Effector memory CD8-positive, alpha-beta T cell (primary cell): Measurements from ENCODE around the gene SAMD14.

Experiments
- ATAC-seq: fragments of 150-1000 bp; cut with Tn5 transposase; replicated peaks from 2 replicates; pipeline ENCODE4 v1.10.0; 2021; ENCODE audit warnings: mild to moderate bottlenecking, moderate library complexity
- DNase-seq, 3 experiments: peaks; one replicate each; pipeline ENCODE4 v3.0.0; 2021
- H3K27ac Mint-ChIP-seq, 2 donors: one replicate each; pipeline ENCODE4 v1.8.0; 2022; ENCODE audit warnings: mild to moderate bottlenecking in 2 of 2, mixed read lengths in 2 of 2, moderate library complexity in 2 of 2
- H3K27me3 Mint-ChIP-seq, 2 donors: one replicate each; pipeline ENCODE4 v1.8.0; 2022; ENCODE audit warnings: mixed read lengths in 2 of 2
- H3K36me3 Mint-ChIP-seq: one replicate; pipeline ENCODE4 v1.8.0; 2022; ENCODE audit warnings: mild to moderate bottlenecking, moderate library complexity, mixed read lengths; ENCODE audit not compliant: insufficient read depth
- H3K4me1 Mint-ChIP-seq, 2 donors: one replicate each; pipeline ENCODE4 v1.8.0; 2022; ENCODE audit warnings: low read depth in 2 of 2, mixed read lengths in 2 of 2
- H3K4me3 Mint-ChIP-seq, 2 donors: one replicate each; pipeline ENCODE4 v1.8.0; 2022; ENCODE audit warnings: mild to moderate bottlenecking in 2 of 2, mixed read lengths in 2 of 2, moderate library complexity in 2 of 2
- H3K9me3 Mint-ChIP-seq, 2 donors: one replicate each; pipeline ENCODE4 v1.8.0; 2022; ENCODE audit warnings: mixed read lengths in 2 of 2

Gene SAMD14

GRCh38 chr17:50102164-50102991, 27.6 kb downstream of the SAMD14 start:
- ATAC-seq (no peak), DNase-seq (no peak)
- Mint-ChIP-seq H3K4me1 (peaks cover 22 to 23% of the 10 kb centered on the region in 2 donors), H3K27ac (peak overlapping the region in 1 of 2 donors; percentile 25), H3K9me3 (no peaks in the 10 kb centered on the region), H3K36me3 (peaks cover 4% of the 10 kb centered on the region), H3K27me3 (no peaks in the 10 kb centered on the region), H3K4me3 (no peak overlapping the region)

GRCh38 chr17:50101346-50102163, 28.4 kb downstream of the SAMD14 start:
- Mint-ChIP-seq H3K9me3 (no peaks in the 10 kb centered on the region), H3K27ac (peak overlapping the region in 1 of 2 donors; percentile 25), H3K4me3 (no peak overlapping the region), H3K27me3 (no peaks in the 10 kb centered on the region), H3K4me1 (peaks cover 29% of the 10 kb centered on the region in 2 donors), H3K36me3 (peaks cover 4% of the 10 kb centered on the region)
- ATAC-seq = no peak
- DNase-seq = no peak

GRCh38 chr17:50100921-50101345, 29.0 kb downstream of the SAMD14 start:
- Mint-ChIP-seq H3K27me3 (no peaks in the 10 kb centered on the region), H3K36me3 (peaks cover 4% of the 10 kb centered on the region), H3K27ac (no peak overlapping the region), H3K9me3 (no peaks in the 10 kb centered on the region), H3K4me1 (peaks cover 32 to 34% of the 10 kb centered on the region in 2 donors), H3K4me3 (no peak overlapping the region)
- DNase-seq (no peak), ATAC-seq (no peak)

DNA sequence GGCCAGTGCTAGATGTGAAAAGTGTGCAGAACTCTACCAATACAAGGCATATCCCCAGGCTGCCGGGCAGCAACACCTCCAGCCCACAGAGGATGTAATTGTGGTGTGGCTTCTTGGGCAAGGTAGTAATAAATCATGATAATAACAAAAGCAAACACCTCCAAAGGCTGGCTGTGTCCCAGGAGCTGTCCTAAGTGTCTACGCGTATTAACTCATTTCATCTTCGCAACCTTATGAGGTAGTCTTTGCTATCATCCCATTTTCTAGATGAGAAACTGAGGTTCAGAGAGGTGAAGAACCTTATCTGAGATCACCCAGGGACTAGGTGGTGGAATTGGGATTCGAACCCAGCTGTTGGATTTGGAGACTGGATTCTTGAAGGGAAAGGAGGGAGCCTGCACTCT, 29.5 kb downstream of the SAMD14 start:
- H3K27me3 Mint-ChIP-seq = no peaks in the 10 kb centered on the region
- DNase-seq = no peak
- H3K27ac Mint-ChIP-seq = no peak overlapping the region
- ATAC-seq = no peak
- H3K36me3 Mint-ChIP-seq = peaks cover 6% of the 10 kb centered on the region
- peaks cover 37 to 38% of the 10 kb centered on the region in 2 donors for H3K4me1 Mint-ChIP-seq
- no peaks in the 10 kb centered on the region for H3K9me3 Mint-ChIP-seq
- no peak overlapping the region for H3K4me3 Mint-ChIP-seq

GRCh38 chr17:50099003-50099402, 31.0 kb downstream of the SAMD14 start:
- DNase-seq = no peak
- H3K4me1 Mint-ChIP-seq = peaks cover 42 to 46% of the 10 kb centered on the region in 2 donors
- no peaks in the 10 kb centered on the region for H3K27me3 Mint-ChIP-seq
- no peak for ATAC-seq
- H3K27ac Mint-ChIP-seq = peak overlapping the region; percentile 29 to 67
- H3K9me3 Mint-ChIP-seq = no peaks in the 10 kb centered on the region
- H3K4me3 Mint-ChIP-seq = no peak overlapping the region
- H3K36me3 Mint-ChIP-seq = peaks cover 13% of the 10 kb centered on the region

GRCh38 chr17:50098583-50098982, 31.4 kb downstream of the SAMD14 start:
- Mint-ChIP-seq H3K4me3 (no peak overlapping the region), H3K27ac (peak overlapping the region; percentile 29 to 67), H3K27me3 (no peaks in the 10 kb centered on the region), H3K9me3 (no peaks in the 10 kb centered on the region), H3K36me3 (peaks cover 13% of the 10 kb centered on the region), H3K4me1 (peaks cover 42 to 46% of the 10 kb centered on the region in 2 donors)
- no peak for DNase-seq
- ATAC-seq = no peak

DNA sequence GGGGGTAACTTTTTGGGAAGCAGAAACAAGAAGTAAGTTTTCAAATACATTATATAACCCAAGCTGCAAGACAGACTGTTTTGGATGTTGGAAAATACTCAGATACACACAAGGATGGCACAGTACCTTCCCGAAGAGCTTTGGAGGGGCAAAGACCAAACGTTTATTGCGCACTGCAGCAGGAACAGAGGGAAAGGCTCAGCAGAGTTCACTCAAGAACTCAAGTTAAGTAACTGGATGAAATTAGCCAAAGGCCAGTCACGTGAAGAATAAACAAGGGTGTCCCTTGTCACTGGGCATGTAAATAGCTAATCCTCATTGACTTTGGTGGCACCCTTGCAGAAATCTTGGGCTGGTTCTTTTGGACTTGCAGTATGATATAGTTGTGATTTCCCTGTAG, 32.0 kb downstream of the SAMD14 start:
- H3K36me3 Mint-ChIP-seq = peaks cover 16% of the 10 kb centered on the region
- H3K9me3 Mint-ChIP-seq = no peaks in the 10 kb centered on the region
- ATAC-seq (no peak), DNase-seq (no peak)
- H3K4me1 Mint-ChIP-seq = peaks cover 42 to 48% of the 10 kb centered on the region in 2 donors
- H3K4me3 Mint-ChIP-seq = no peak overlapping the region
- H3K27ac Mint-ChIP-seq = no peak overlapping the region
- no peaks in the 10 kb centered on the region for H3K27me3 Mint-ChIP-seq

- H3K27ac Mint-ChIP-seq = peak overlapping the region in 1 of 2 donors; percentile 93
- H3K4me3 Mint-ChIP-seq = no peak overlapping the region
- peaks cover 37 to 46% of the 10 kb centered on the region in 2 donors for H3K4me1 Mint-ChIP-seq
- no peaks in the 10 kb centered on the region for H3K27me3 Mint-ChIP-seq
- ATAC-seq (no peak), DNase-seq (no peak)
- H3K9me3 Mint-ChIP-seq = no peaks in the 10 kb centered on the region
- peaks cover 16% of the 10 kb centered on the region for H3K36me3 Mint-ChIP-seq
Measured at GRCh38 chr17:50097455-50097854, 32.5 kb downstream of the SAMD14 start.

DNA sequence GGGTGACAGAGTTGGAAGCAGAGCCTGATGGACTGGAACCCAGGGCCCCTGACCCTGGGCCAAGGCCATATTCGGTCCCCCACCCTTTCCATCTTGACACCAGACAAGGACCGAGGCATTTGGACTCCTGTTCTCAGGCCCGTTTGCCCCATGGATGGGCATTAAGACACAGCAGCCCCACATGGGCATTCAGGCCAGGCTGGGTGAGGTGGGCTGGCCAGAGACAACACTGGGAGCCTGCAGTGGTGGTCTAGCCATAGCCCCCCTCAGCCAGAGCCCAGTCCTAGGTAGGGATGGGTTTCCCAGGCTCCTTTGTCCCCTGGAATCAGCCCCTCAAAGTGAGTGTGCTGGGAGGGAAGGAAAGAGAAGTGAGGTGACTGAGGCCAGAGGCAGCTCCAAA, 33.2 kb downstream of the SAMD14 start:
- peaks cover 36 to 46% of the 10 kb centered on the region in 2 donors for H3K4me1 Mint-ChIP-seq
- ATAC-seq = no peak
- no peaks in the 10 kb centered on the region for H3K27me3 Mint-ChIP-seq
- peak overlapping the region in 1 of 2 donors; percentile 93 for H3K27ac Mint-ChIP-seq
- no peak for DNase-seq
- H3K9me3 Mint-ChIP-seq = no peaks in the 10 kb centered on the region
- H3K36me3 Mint-ChIP-seq = peaks cover 16% of the 10 kb centered on the region
- peak overlapping the region in 1 of 2 donors; percentile 94 for H3K4me3 Mint-ChIP-seq

DNA sequence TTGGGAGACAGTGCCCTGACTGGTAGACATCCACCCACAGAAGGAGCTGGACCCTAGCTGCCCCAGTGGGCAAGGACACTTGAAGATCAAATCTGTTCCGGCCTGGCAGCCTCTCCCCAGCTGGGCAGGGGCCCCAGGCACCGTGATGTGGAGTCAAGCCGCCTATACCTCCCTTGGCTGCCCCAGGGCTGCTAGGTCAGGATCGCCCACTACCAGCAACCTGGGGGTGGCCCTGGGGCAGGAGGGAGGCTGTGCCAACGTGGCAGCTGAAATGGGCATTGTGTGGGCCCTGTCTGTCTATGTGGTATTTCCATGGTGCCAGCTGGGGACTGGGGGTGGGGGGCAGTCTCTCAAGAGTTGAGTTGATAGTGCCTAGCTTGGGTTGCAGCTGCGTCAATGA, 33.9 kb downstream of the SAMD14 start:
- peaks cover 16% of the 10 kb centered on the region for H3K36me3 Mint-ChIP-seq
- peaks cover 36 to 46% of the 10 kb centered on the region in 2 donors for H3K4me1 Mint-ChIP-seq
- peaks cover 0 to under 1% of the 10 kb centered on the region in 2 donors for H3K27me3 Mint-ChIP-seq
- ATAC-seq = no peak
- no peaks in the 10 kb centered on the region for H3K9me3 Mint-ChIP-seq
- DNase-seq = no peak
- peak overlapping the region; percentile 89 to 93 for H3K27ac Mint-ChIP-seq
- peak overlapping the region; percentile 94 to 95 for H3K4me3 Mint-ChIP-seq

GRCh38 chr17:50095626-50096037, 34.3 kb downstream of the SAMD14 start:
- Mint-ChIP-seq H3K27ac (peak overlapping the region; percentile 89 to 93), H3K9me3 (no peaks in the 10 kb centered on the region), H3K27me3 (peaks cover 0 to 5% of the 10 kb centered on the region in 2 donors), H3K4me3 (peak overlapping the region; percentile 94 to 95), H3K36me3 (peaks cover 16% of the 10 kb centered on the region), H3K4me1 (peaks cover 35 to 45% of the 10 kb centered on the region in 2 donors)
- no peak for DNase-seq
- no peak for ATAC-seq

- Mint-ChIP-seq H3K4me1 (peaks cover 29 to 44% of the 10 kb centered on the region in 2 donors), H3K27me3 (peaks cover 0 to 7% of the 10 kb centered on the region in 2 donors), H3K36me3 (peaks cover 16% of the 10 kb centered on the region), H3K27ac (peak within 1 kb of the TSS; percentile 89 to 93), H3K4me3 (peak within 1 kb of the TSS; percentile 94 to 95), H3K9me3 (no peaks in the 10 kb centered on the region)
- DNase-seq = peak; percentile 95 to 96 (median 96)
- peak; percentile 92 for ATAC-seq
Measured at GRCh38 chr17:50094753-50095619, 35.0 kb downstream of the SAMD14 start, which contains the start of gene PDK2. Gene PDK2 (plus strand): TSS chr17:50095351. CDS start chr17:50095436, 85 bp downstream.
